K562 (cell line): Measurements from ENCODE around the gene ZBTB46. TPM values are rescaled to one million over a fixed set of nuclear protein-coding genes. Genes with fewer than 3 reads are reported as not detected.

Experiments used
- ATAC-seq: fragments of 200-7000 bp; cut with Tn5 transposase; 3 replicates; pipeline ENCODE4 v1.9.1; 2020; ENCODE audit warnings: moderate library complexity
- BruUV-seq: library from RNA; stranded (reverse); fragments of 400-500 nt; replicated peaks from 2 replicates; lab custom pipeline; 2021; lab: Mats Ljungman, UMichigan
- CTCF ChIA-PET: fragments of 300-600 bp; formaldehyde crosslinking; extraction: SDS; loops from one replicate; lab custom pipeline; 2021; ENCODE audit warnings: low intra/inter-chr PET ratio; lab: Yijun Ruan, JAX
- POLR2A ChIA-PET: fragments of 300-600, 350-650 bp; sonication (Branson Sonifier 250); formaldehyde crosslinking; extraction: SDS; loops from one replicate; lab custom pipeline; 2021; ENCODE audit warnings: antibody characterized with exemption, inconsistent platforms; lab: Yijun Ruan, JAX
- DNase-seq, 4 experiments: peaks; one replicate each; pipeline versions ENCODE4 v3.0.0 to v3.0.0-alpha.2; 2011 to 2018; ENCODE audit warnings: low spot score in 3 of 4, mixed read lengths in 3 of 4; ENCODE audit errors: extremely low read depth in 1 of 4
- FAIRE-seq: peaks from 2 replicates; lab custom pipeline; 2011; peaks lifted over from hg19 to GRCh38; lab: Jason Lieb, UNC
- H2AFZ ChIP-seq: 2 replicates; pipeline ENCODE4 v1.6.0; 2011; ENCODE audit warnings: low read depth, low read length, control low read depth, inconsistent platforms
- H3K27ac ChIP-seq: fragments of 200-600 bp; 3 replicates; pipeline ENCODE4 v1.8.0; 2011; ENCODE audit warnings: low read depth, mild to moderate bottlenecking, control low read depth, inconsistent platforms, low read length, moderate library complexity, mixed read lengths; ENCODE audit errors: extremely low read depth
- H3K27me3 ChIP-seq, 2 experiments: fragments of 300-600 bp in 1 of 2; 2 replicates in 1 of 2; 3 replicates in 1 of 2; pipeline versions ENCODE4 v1.6.0 to v1.8.0; 2011; ENCODE audit warnings: inconsistent platforms in 2 of 2, low read length in 2 of 2, mild to moderate bottlenecking in 1 of 2, mixed read lengths in 1 of 2, moderate library complexity in 1 of 2; ENCODE audit not compliant: control insufficient read depth in 2 of 2, insufficient read depth in 2 of 2
- H3K36me3 ChIP-seq: fragments of 300-600 bp; 3 replicates; pipeline ENCODE4 v1.8.0; 2011; ENCODE audit warnings: mild to moderate bottlenecking, low read length, inconsistent platforms; ENCODE audit not compliant: control insufficient read depth, insufficient read depth
- H3K4me1 ChIP-seq, 2 experiments: fragments of 200-600 bp in 1 of 2; replicated peaks in 1 of 2; 2 replicates in 1 of 2; 3 replicates in 1 of 2; pipeline versions ENCODE4 v1.5.1 to v1.8.0; 2011; ENCODE audit warnings: inconsistent platforms in 2 of 2, low read length in 2 of 2, mild to moderate bottlenecking in 1 of 2, mixed read lengths in 1 of 2, moderate library complexity in 1 of 2; ENCODE audit not compliant: control insufficient read depth in 2 of 2, insufficient read depth in 2 of 2
- H3K4me2 ChIP-seq: 2 replicates; pipeline ENCODE4 v1.6.1; 2011; ENCODE audit warnings: low read length, control low read depth, inconsistent platforms, mixed read lengths; ENCODE audit not compliant: insufficient read depth
- H3K4me3 ChIP-seq: fragments of 200-600 bp; sonication (generic), shearing (Covaris generic); 2 replicates; pipeline ENCODE4 v1.5.1; 2016; ENCODE audit warnings: control low read depth, inconsistent platforms
- H3K79me2 ChIP-seq: fragments of 200-600 bp; 3 replicates; pipeline ENCODE4 v1.8.0; 2011; ENCODE audit warnings: low read length, inconsistent platforms; ENCODE audit not compliant: control insufficient read depth, insufficient read depth
- H3K9ac ChIP-seq, 2 experiments: 2 replicates each; pipeline versions ENCODE4 v1.6.0 to v1.6.1; 2011; ENCODE audit warnings: low read depth in 2 of 2, low read length in 2 of 2, control low read depth in 1 of 2, inconsistent platforms in 1 of 2, mild to moderate bottlenecking in 1 of 2, mixed read lengths in 1 of 2; ENCODE audit not compliant: insufficient read depth in 1 of 2
- H3K9me1 ChIP-seq: one replicate; pipeline ENCODE4 v1.6.0; 2011; ENCODE audit warnings: inconsistent platforms, mild to moderate bottlenecking, low read length, moderate library complexity; ENCODE audit not compliant: control insufficient read depth, insufficient read depth
- H3K9me3 ChIP-seq: replicated peaks from 2 replicates; pipeline ENCODE4 v1.5.1; 2011; ENCODE audit warnings: low read depth, low read length, inconsistent platforms; ENCODE audit not compliant: control insufficient read depth, insufficient read depth
- H4K20me1 ChIP-seq: replicated peaks from 2 replicates; pipeline ENCODE4 v1.6.1; 2011; ENCODE audit warnings: low read length, inconsistent platforms, mixed read lengths; ENCODE audit not compliant: control insufficient read depth, insufficient read depth
- ATF4 ChIP-seq: fragments of 450-650 bp; formaldehyde crosslinking; IDR thresholded peaks from 2 replicates; pipeline ENCODE4 v1.4.0; 2022; ENCODE audit warnings: mild to moderate bottlenecking, moderate library complexity
- JUN ChIP-seq, 2 experiments: sonication (generic) in 1 of 2; formaldehyde crosslinking in 1 of 2; IDR thresholded peaks; 2 replicates each; pipeline versions ENCODE4 v1.6.1 to v1.8.0; 2012 to 2022; ENCODE audit warnings: borderline replicate concordance in 2 of 2, mild to moderate bottlenecking in 2 of 2, improper control_type of control experiment in 1 of 2, low read depth in 1 of 2, low read length in 1 of 2, missing genetic modification reagents in 1 of 2
- KDM5B ChIP-seq: fragments of 200-600 bp; sonication (generic); IDR thresholded peaks from 2 replicates; pipeline ENCODE4 v1.6.1; 2012; ENCODE audit warnings: low read depth, mild to moderate bottlenecking, moderate library complexity, low read length, control low read depth, inconsistent platforms; ENCODE audit not compliant: insufficient replicate concordance
- SFPQ ChIP-seq: fragments of 200-400 bp; formaldehyde crosslinking; IDR thresholded peaks from 2 replicates; pipeline ENCODE4 v1.6.1; 2017; ENCODE audit warnings: mild to moderate bottlenecking, low read depth, low read length, moderate library complexity
- SIRT6 ChIP-seq: IDR thresholded peaks from one replicate; pipeline ENCODE4 v1.6.1; 2012; ENCODE audit warnings: low read depth, mild to moderate bottlenecking, control low read depth, inconsistent platforms, low read length, moderate library complexity
- SMARCE1 ChIP-seq: fragments of 450-650 bp; IDR thresholded peaks from 2 replicates; pipeline ENCODE4 v1.7.1; 2016; ENCODE audit warnings: mild to moderate bottlenecking
- ZNF431 ChIP-seq: sonication (generic); formaldehyde crosslinking; IDR thresholded peaks from 2 replicates; pipeline ENCODE4 v1.8.0; 2022; ENCODE audit warnings: mild to moderate bottlenecking, missing genetic modification reagents
- WGBS: fragments of 100-300 bp; shearing (Covaris generic); methylation state at CpG from one replicate; pipeline ENCODE4 v1.1.6; 2016; ENCODE audit warnings: low coverage, mixed read lengths; ENCODE audit not compliant: insufficient coverage; ENCODE audit errors: missing lambda C conversion rate; 5-methylcytosine and 5-hydroxymethylcytosine counted together
- in situ Hi-C: fragments of 300-500 bp; cut with MboI; formaldehyde crosslinking; loops from 4 replicates; pipeline ENCODE4 v1.15.0; 2018; ENCODE audit warnings: inconsistent platforms, mixed read lengths
- intact Hi-C: fragments of 100-400 bp; cut with micrococcal nuclease; formaldehyde crosslinking; loops from 2 replicates; pipeline ENCODE4 v1.14.2; 2022
- polyA plus RNA-seq, 8 experiments: library from polyadenylated mRNA; depleted of rRNA in 4 of 8; stranded (reverse) in 5 of 8; unstranded in 3 of 8; fragments of >200 nt; fragmentation: Nextera tagmentation in 2 of 8; fragmentation: Illumina TruSeq in 1 of 8; extraction: Ambion mirVana in 2 of 8; extraction: Trizol in 1 of 8; gene quantifications; 2 replicates each; pipeline versions ENCODE4 v1.2.1 to v1.2.3, GENCODE V29; 2011 to 2014; ENCODE audit warnings: inconsistent platforms in 1 of 8, missing spikeins in 1 of 8
- total RNA-seq, 7 experiments: library from RNA; depleted of rRNA in 6 of 7; stranded (reverse); fragments of >200 nt in 6 of 7; fragmentation: Illumina TruSeq in 2 of 7; extraction: Trizol in 2 of 7; gene quantifications; 2 replicates each; pipeline versions ENCODE4 v1.2.1 to v1.2.3, GENCODE V29; 2011 to 2021; ENCODE audit warnings: low replicate concordance in 1 of 7

Gene ZBTB46
- total and polyA plus RNA-seq, 9 of the 15 experiments (the other 6 are each of a cell fraction or from before 2014, with no cell fraction given): 0.29 to 4.1 (median 1.1) TPM

GRCh38 chr20:63863021-63863797 lies 32.1 kb upstream of the ZBTB46 start:
- BruUV-seq: no TSS peak

More at GRCh38 chr20:63863021-63863797, 32.1 kb upstream of the ZBTB46 start:
- H3K27me3 ChIP-seq: no peaks in the 10 kb centered on the region
- peak overlapping the region; percentile 83 for H3K4me2 ChIP-seq
- POLR2A ChIA-PET: interaction anchor here (0.6 to 3.2 kb wide), 10 partner anchors 8 to 242 kb away, joined by 3 to 23 read pairs (median 4); partner anchors contain the start of genes ARFRP1 and ZGPAT
- H3K9ac ChIP-seq: peak overlapping the region; percentile 92 to 93
- no peaks in the 10 kb centered on the region for H3K9me1 ChIP-seq
- CTCF ChIA-PET: interaction anchor here (0.7 to 2.4 kb wide), 4 partner anchors 44 to 325 kb away, joined by 3 to 18 read pairs (median 8); partner anchors contain the start of genes ARFRP1, PTK6 and ZGPAT
- no peaks in the 10 kb centered on the region for H4K20me1 ChIP-seq
- H3K4me1 ChIP-seq: peaks cover 21 to 77% of the 10 kb centered on the region in 2 experiments
- peak overlapping the region; percentile 75 for H3K27ac ChIP-seq
- TF ChIP-seq ZNF431 (CRISPR knock-in tag): 0 out of 2 replicates have a peak, but pooled peaks have one; percentile 15
- TF ChIP-seq SIRT6: no peak
- TF ChIP-seq KDM5B: peak; percentile 26
- no peak for TF ChIP-seq SFPQ
- no peak for TF ChIP-seq ATF4 (CRISPR knock-in tag)
- no peak for TF ChIP-seq JUN (IDR thresholded peaks at IDR 0.05; ENCODE audit: borderline replicate concordance, low read depth, low read length)
- 0 out of 2 replicates have a peak, but pooled peaks have one; percentile 36 for TF ChIP-seq JUN (CRISPR knock-in tag; IDR thresholded peaks at IDR 0.05; ENCODE audit: borderline replicate concordance)
- TF ChIP-seq SMARCE1: no peak
- TF ChIP-seq, all 486 proteins: peak for 3
- no peak overlapping the region for H2AFZ ChIP-seq
- 82% methylated on average over 7 of the region's 18 CpGs for WGBS
- peak overlapping the region; percentile 95 for H3K4me3 ChIP-seq
- peaks cover 31% of the 10 kb centered on the region; the same call in 2 of the 3 replicates for H3K36me3 ChIP-seq
- intact Hi-C loops: loop anchor here (10.0 kb wide), 2 partner anchors 112 to 308 kb away; partner anchors contain the start of genes FNDC11 and SAMD10
- H3K79me2 ChIP-seq: peaks cover 43% of the 10 kb centered on the region
- in situ Hi-C loops: loop anchor here (5.0 kb wide), 1 partner anchor 156 kb away; the partner anchor contains the start of genes ARFRP1 and ZGPAT
- no peak for ATAC-seq
- no peaks in the 10 kb centered on the region for H3K9me3 ChIP-seq
- FAIRE-seq: no peak
- peak in 1 of 4 experiments; percentile 42 for DNase-seq
